ENCODE measurements around the gene ALB.

ALB gene

DNA sequence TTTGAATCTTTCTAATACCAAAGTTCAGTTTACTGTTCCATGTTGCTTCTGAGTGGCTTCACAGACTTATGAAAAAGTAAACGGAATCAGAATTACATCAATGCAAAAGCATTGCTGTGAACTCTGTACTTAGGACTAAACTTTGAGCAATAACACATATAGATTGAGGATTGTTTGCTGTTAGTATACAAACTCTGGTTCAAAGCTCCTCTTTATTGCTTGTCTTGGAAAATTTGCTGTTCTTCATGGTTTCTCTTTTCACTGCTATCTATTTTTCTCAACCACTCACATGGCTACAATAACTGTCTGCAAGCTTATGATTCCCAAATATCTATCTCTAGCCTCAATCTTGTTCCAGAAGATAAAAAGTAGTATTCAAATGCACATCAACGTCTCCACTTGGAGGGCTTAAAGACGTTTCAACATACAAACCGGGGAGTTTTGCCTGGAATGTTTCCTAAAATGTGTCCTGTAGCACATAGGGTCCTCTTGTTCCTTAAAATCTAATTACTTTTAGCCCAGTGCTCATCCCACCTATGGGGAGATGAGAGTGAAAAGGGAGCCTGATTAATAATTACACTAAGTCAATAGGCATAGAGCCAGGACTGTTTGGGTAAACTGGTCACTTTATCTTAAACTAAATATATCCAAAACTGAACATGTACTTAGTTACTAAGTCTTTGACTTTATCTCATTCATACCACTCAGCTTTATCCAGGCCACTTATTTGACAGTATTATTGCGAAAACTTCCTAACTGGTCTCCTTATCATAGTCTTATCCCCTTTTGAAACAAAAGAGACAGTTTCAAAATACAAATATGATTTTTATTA, 28.3 kb downstream of the ALB start:
- DNase-seq, result no peak

GRCh38 chr4:73433140-73433539, 29.1 kb downstream of the ALB start:
- DNase-seq, result no peak

- no peak for DNase-seq
Measured at GRCh38 chr4:73434311-73434710, 30.2 kb downstream of the ALB start.

GRCh38 chr4:73435984-73436383, 31.9 kb downstream of the ALB start, which contains the start of gene AFP:
AFP (plus strand) TSS chr4:73436221; CDS start chr4:73436263, 42 bp downstream.
- DNase-seq, result no peak

DNA sequence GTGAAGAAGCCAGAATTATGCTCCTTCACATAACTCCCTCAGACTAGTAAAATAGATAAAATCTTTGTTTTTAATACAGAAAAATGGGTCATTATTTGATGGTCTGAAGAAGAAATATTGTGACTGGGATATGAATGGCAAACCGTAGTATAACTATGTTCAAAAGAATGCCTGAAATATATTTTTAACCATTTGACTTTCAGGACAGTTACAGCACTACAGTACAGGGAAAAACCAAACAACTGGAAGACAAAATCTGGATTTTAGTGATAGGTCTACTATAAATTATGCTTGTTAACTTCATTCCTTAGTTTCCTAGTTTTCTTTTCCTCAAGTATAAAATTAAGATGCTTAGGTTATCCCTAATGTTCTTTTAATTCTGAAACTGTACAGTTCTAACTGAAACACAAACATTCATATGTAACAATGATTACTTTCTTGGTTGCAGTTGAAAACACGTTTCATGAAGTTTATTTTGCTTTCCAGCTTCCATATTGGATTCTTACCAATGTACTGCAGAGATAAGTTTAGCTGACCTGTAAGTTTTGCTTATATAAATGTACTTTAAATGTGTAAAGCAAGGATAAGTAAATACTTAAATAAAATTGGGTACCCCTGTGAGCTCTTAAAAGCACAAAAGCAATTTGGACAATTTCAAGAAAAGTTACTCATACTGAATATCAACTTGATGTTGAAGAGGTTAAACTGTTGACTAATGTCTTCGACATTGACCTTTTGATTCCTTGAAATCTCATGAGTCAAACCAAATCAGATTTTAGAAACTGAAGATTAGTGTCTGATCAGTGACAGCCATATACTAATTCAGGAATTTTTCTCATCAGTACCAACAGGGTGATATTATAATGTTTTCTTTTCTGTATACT, 32.8 kb downstream of the ALB start:
- DNase-seq, result no peak

GRCh38 chr4:73437558-73437956, 33.5 kb downstream of the ALB start:
- DNase-seq, result no peak

GRCh38 chr4:73438048-73438447, 34.0 kb downstream of the ALB start:
- no peak for DNase-seq

GRCh38 chr4:73438582-73439215, 34.6 kb downstream of the ALB start:
- DNase-seq, result no peak

GRCh38 chr4:73439445-73439844, 35.4 kb downstream of the ALB start:
- DNase-seq, result no peak

GRCh38 chr4:73439991-73440390, 35.9 kb downstream of the ALB start:
- DNase-seq, result no peak

GRCh38 chr4:73440653-73441052, 36.6 kb downstream of the ALB start:
- DNase-seq, result no peak

DNA sequence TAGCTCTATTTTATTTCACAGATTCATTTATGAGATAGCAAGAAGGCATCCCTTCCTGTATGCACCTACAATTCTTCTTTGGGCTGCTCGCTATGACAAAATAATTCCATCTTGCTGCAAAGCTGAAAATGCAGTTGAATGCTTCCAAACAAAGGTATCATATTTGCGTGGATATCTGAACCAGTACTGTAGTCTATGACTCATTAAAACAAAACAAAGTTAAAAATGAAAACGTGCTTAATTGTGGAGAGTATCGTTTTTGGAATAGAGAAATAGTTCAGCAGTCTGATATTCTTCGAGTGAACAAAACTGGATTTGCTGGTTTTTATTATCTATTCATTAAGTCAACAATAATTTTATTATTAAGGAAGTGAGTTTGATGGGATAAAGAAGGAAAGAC, 38.2 kb downstream of the ALB start:
- DNase-seq, result no peak

DNA sequence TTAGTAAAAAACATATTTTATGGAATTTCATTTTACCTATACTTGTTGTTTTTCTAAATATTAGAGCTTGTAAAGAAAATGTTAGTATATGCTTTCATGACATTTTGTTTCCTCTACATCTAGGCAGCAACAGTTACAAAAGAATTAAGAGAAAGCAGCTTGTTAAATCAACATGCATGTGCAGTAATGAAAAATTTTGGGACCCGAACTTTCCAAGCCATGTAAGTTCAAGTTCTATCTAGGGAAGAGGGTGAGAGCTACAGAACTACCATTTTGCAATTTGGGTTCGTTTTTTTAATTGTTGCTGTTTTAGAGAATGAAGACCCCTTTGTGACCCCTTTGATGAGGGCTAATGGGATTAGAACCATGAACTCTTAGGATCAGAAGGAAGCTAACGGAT, 39.1 kb downstream of the ALB start:
- DNase-seq, result no peak

- no peak for DNase-seq
Measured at GRCh38 chr4:73445383-73446335, 41.6 kb downstream of the ALB start.

DNA sequence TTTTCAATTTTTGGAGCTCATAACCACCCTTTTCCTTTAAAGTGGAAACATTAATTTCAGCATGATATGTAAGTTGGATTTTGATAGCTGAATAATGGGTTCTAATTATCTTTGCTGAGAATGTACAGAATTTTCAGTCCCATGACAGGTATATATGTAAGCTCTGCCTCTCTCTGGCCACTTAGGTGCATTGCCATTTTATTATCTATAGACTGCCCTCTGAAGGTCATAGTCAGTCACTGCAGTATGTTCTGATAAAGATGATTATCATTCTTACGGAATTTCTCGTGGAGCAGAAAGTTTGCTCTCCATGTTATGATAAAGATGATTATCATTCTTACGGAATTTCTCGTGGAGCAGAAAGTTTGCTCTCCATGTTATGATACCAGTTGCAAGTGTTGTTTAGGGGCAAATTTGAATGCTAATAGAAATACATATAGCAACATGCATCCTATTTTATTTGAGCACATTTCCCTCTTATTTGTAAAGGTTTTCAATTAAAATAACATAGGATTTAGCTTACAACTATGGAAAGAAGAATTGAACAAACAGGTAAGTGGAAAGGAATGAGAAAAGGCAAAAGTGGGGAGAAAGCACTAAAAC, 42.4 kb downstream of the ALB start:
- DNase-seq, result peak; percentile 44

GRCh38 chr4:73447671-73448070, 43.6 kb downstream of the ALB start:
- DNase-seq, result no peak

DNA sequence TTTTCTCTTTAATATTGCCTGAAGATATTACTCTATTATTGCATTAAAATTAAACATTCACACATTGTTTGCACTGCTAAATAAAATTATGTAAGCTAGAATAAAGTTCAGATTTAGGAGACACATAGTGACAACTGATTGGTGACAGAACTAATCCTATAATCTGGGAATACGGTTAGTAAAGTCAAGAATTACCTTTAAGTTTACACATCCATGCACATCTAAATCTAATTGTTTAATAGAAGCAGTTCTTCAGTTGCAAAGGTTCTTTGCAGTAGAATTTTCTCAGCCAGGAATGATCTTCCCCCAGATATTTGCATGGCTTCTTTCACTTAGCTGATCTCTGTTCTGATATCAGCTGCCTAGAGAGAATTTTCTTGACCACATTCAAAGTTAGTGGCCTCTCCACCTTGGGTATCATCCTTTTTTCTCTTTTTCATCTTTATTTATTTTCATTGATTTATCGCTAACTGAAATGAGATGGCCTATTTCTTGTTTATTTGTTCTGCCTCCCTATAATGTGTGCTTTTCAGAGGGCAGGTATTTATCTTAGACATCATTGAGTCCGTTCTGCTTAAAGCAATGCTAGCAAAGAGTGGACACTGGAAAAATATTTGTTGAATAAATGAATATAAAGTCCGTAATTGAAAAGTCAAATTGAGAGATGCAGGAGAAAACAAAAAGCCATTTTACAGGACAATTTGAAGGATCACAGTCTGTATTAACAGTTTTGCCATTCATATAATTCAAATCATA, 44.5 kb downstream of the ALB start:
- no peak for DNase-seq

DNA sequence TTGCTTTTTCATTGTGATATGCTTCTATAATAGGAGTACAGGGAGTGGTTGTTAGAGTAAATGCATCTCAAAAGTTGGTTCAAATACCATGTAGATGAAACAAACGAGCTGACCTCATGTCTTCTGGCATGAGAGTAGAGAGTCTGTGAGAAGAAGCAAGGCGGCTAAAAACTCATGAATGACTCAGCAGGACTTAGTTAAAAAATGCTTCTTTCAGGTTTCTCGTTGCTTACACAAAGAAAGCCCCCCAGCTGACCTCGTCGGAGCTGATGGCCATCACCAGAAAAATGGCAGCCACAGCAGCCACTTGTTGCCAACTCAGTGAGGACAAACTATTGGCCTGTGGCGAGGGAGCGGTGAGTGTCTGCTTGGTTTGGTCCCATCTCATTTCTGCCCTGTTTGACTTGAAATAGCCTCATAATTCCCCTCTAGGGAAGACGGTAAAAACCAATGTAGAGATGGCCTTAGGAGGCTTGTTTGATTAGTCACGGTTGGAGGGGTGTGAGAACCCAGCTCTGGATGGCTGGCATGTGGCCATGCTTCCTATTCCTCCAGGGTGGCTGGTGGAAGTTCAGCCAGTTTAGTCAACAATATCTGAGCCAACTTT, 46.4 kb downstream of the ALB start:
- peak; percentile 49 for DNase-seq

DNA sequence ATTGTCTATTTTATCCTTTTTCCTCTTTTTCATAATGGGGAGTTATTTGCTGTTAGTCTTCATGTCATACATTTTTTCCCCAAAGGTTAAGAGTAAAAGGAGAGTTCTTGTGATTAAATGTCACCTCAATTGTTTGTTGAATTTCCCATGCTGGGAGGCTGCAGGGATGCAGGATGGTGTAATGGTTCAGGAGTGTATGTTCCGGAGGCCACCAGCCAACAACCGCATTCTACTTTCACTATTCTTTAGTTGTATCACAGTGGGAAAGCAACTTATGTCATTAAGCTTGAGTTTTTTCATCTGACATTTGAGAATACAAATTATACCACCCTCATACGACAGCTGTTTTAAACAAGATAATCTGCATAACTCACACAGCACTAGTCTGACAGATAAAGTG, 47.3 kb downstream of the ALB start:
- no peak for DNase-seq

GRCh38 chr4:73451981-73452747, 48.1 kb downstream of the ALB start:
- DNase-seq, result no peak

Measured in NCI-H2029 treated with DMSO at 0.1 percent for 48 hours (cell line).